Measurements from ENCODE around the gene SERTAD2. TPM values are rescaled to one million over a fixed set of nuclear protein-coding genes. Genes with fewer than 3 reads are reported as not detected.

Gene SERTAD2
- total and polyA plus RNA-seq, 2 donors (not counting 3 experiments of a cell fraction or from before 2014, with no cell fraction given): 5.5 to 11.2 TPM

GRCh38 chr2:64698177-64698643 is 44.5 kb upstream of the SERTAD2 start:
- CTCF ChIA-PET: interaction anchor here (0.6 to 1.5 kb wide), 8 partner anchors 10 to 95 kb away, joined by 3 to 4 read pairs (median 3); no protein-coding TSS in a partner anchor
- Histone ChIP-seq H3K9me3 (replicated peaks; ENCODE audit: control insufficient read depth, insufficient read depth, low read length) (no peaks in the 10 kb centered on the region), H3K27me3 (ENCODE audit: control insufficient read depth in 2 of 2, insufficient read depth in 2 of 2, low read length in 2 of 2) (no peaks in the 10 kb centered on the region), H2AFZ (ENCODE audit: low read depth, low read length) (no peak overlapping the region), H3K4me2 (ENCODE audit: insufficient read depth, low read length) (peak overlapping the region; percentile 5), H4K20me1 (replicated peaks; ENCODE audit: control insufficient read depth, extremely low read depth, insufficient read depth, low read length) (no peaks in the 10 kb centered on the region), H3K9ac (replicated peaks; ENCODE audit: extremely low read depth, insufficient read depth, low read length) (no peak overlapping the region), H3K27ac (ENCODE audit: insufficient read depth, low read depth, low read length) (peak overlapping the region; percentile 18), H3K36me3 (ENCODE audit: control insufficient read depth in 2 of 2, extremely low read depth in 1 of 2, insufficient read depth in 2 of 2, low read length in 2 of 2) (no peaks in the 10 kb centered on the region), H3K79me2 (ENCODE audit: control insufficient read depth, insufficient read depth, low read length) (no peaks in the 10 kb centered on the region), H3K4me1 (ENCODE audit: control insufficient read depth, extremely low read depth, insufficient read depth, low read length) (peaks cover 28% of the 10 kb centered on the region), H3K4me3 (replicated peaks in 1 of 3; ENCODE audit: insufficient read depth in 1 of 3, low read depth in 1 of 3, low read length in 3 of 3) (no peak overlapping the region), H3K9me1 (replicated peaks; ENCODE audit: control insufficient read depth, extremely low read depth, insufficient read depth, low read length) (no peaks in the 10 kb centered on the region)
- POLR2A ChIA-PET: no interaction called here
- BruUV-seq (replicated peaks): TSS peak; percentile 84
- dilution Hi-C loops (cut with MboI; ENCODE audit: extremely low pct_ligation_motif_present, low sequenced_read_pairs): no loop called here
- DNase-seq (ENCODE audit: low read depth, low spot score) (no peak), FAIRE-seq (no peak)
- intact Hi-C loops (cut with micrococcal nuclease): loop anchor here (1.0 to 5.0 kb wide), 6 partner anchors 33 to 169 kb away; no protein-coding TSS in a partner anchor
- no peak for TF ChIP-seq GATA2 (IDR thresholded peaks at IDR 0.05; ENCODE audit: insufficient read depth, insufficient read length, low read depth, low read length)
- no peak for TF ChIP-seq POLR2A (IDR thresholded peaks at IDR 0.05; ENCODE audit: low read depth, low read length)
- no peak for TF ChIP-seq MYC (IDR thresholded peaks at IDR 0.05; ENCODE audit: low read depth, low read length)
- no peak for TF ChIP-seq POLR2AphosphoS5 (IDR thresholded peaks at IDR 0.05; ENCODE audit: insufficient read depth, low read depth, low read length)
- no peak for TF ChIP-seq EZH2 (IDR thresholded peaks at IDR 0.05; ENCODE audit: borderline replicate concordance, low read depth, low read length, severe bottlenecking)
- TF ChIP-seq FOS (IDR thresholded peaks at IDR 0.05; ENCODE audit: borderline replicate concordance, insufficient read depth, low read length): no peak
- no peak for TF ChIP-seq JUN (IDR thresholded peaks at IDR 0.05; ENCODE audit: borderline replicate concordance, insufficient read depth, insufficient read length, low read depth)
- TF ChIP-seq CTCF (IDR thresholded peaks at IDR 0.05; ENCODE audit: extremely low read depth in 1 of 2, insufficient read depth in 1 of 2, low read depth in 1 of 2, low read length in 2 of 2): no peak
- no peak for TF ChIP-seq MAX (IDR thresholded peaks at IDR 0.05; ENCODE audit: insufficient read depth, insufficient read length)

Data from endothelial cell of umbilical vein (primary cell).